DOHH2 (cell line): ENCODE data around the gene ASB1.

ENCODE experiments used
- H3F3A ChIP-seq: fragments of 200-600 bp; sonication (generic), shearing (Covaris generic); 2 replicates; pipeline ENCODE4 v1.6.0; 2016; ENCODE audit warnings: antibody characterized with exemption, mild to moderate bottlenecking; ENCODE audit not compliant: control insufficient read depth, insufficient read depth
- H3K27ac ChIP-seq: fragments of 200-600 bp; sonication (generic); 2 replicates; pipeline ENCODE4 v1.5.1; 2014; ENCODE audit warnings: low read depth, mild to moderate bottlenecking, low read length, moderate library complexity
- H3K27me3 ChIP-seq: fragments of 200-600 bp; sonication (generic); 2 replicates; pipeline ENCODE4 v1.6.1; 2014; ENCODE audit warnings: mild to moderate bottlenecking, low read length, mixed read lengths; ENCODE audit not compliant: control insufficient read depth
- H3K36me3 ChIP-seq: fragments of 200-600 bp; sonication (generic); 2 replicates; pipeline ENCODE4 v1.6.1; 2014; ENCODE audit warnings: mild to moderate bottlenecking, low read length, moderate library complexity, mixed read lengths; ENCODE audit not compliant: control insufficient read depth
- H3K4me1 ChIP-seq: fragments of 200-600 bp; sonication (generic); 2 replicates; pipeline ENCODE4 v1.6.1; 2014; ENCODE audit warnings: mild to moderate bottlenecking, low read length, mixed read lengths; ENCODE audit not compliant: control insufficient read depth
- H3K4me2 ChIP-seq: fragments of 200-600 bp; sonication (generic); 2 replicates; pipeline ENCODE4 v1.6.0; 2014; ENCODE audit warnings: mild to moderate bottlenecking, low read length, moderate library complexity
- H3K4me3 ChIP-seq: fragments of 200-600 bp; sonication (generic); 2 replicates; pipeline ENCODE4 v1.5.1; 2014; ENCODE audit warnings: mild to moderate bottlenecking, low read length, mixed read lengths
- H3K79me2 ChIP-seq: fragments of 200-600 bp; sonication (generic); 2 replicates; pipeline ENCODE4 v1.6.1; 2014; ENCODE audit warnings: mild to moderate bottlenecking, low read length, mixed read lengths; ENCODE audit not compliant: control insufficient read depth
- H3K9me2 ChIP-seq: fragments of 200-600 bp; sonication (generic); replicated peaks from 2 replicates; pipeline ENCODE4 v1.6.1; 2014; ENCODE audit warnings: mild to moderate bottlenecking, low read length, mixed read lengths; ENCODE audit not compliant: control insufficient read depth
- H3K9me3 ChIP-seq: fragments of 200-600 bp; sonication (generic); 2 replicates; pipeline ENCODE4 v1.6.1; 2014; ENCODE audit warnings: antibody characterized with exemption, low read length, mixed read lengths; ENCODE audit not compliant: control insufficient read depth, insufficient read depth
- H4K20me1 ChIP-seq: fragments of 200-600 bp; sonication (generic); 2 replicates; pipeline ENCODE4 v1.6.0; 2014; ENCODE audit warnings: low read depth, mild to moderate bottlenecking, antibody characterized with exemption, low read length, moderate library complexity; ENCODE audit not compliant: control insufficient read depth, insufficient read depth
- EZH2phosphoT487 ChIP-seq: fragments of 200-600 bp; sonication (generic); IDR thresholded peaks from 2 replicates; pipeline ENCODE4 v1.6.1; 2017; ENCODE audit warnings: borderline replicate concordance, mild to moderate bottlenecking, antibody characterized with exemption, low read length, moderate library complexity, mixed read lengths
- TF ChIP-seq, protein P1 (sequence below): fragments of 200-600 bp; sonication (generic); IDR thresholded peaks from one replicate; pipeline ENCODE4 v1.5.1; 2014; ENCODE audit warnings: antibody characterized with exemption, mild to moderate bottlenecking, low read depth, low read length; ENCODE audit not compliant: poor library complexity, severe bottlenecking

Gene ASB1

DNA sequence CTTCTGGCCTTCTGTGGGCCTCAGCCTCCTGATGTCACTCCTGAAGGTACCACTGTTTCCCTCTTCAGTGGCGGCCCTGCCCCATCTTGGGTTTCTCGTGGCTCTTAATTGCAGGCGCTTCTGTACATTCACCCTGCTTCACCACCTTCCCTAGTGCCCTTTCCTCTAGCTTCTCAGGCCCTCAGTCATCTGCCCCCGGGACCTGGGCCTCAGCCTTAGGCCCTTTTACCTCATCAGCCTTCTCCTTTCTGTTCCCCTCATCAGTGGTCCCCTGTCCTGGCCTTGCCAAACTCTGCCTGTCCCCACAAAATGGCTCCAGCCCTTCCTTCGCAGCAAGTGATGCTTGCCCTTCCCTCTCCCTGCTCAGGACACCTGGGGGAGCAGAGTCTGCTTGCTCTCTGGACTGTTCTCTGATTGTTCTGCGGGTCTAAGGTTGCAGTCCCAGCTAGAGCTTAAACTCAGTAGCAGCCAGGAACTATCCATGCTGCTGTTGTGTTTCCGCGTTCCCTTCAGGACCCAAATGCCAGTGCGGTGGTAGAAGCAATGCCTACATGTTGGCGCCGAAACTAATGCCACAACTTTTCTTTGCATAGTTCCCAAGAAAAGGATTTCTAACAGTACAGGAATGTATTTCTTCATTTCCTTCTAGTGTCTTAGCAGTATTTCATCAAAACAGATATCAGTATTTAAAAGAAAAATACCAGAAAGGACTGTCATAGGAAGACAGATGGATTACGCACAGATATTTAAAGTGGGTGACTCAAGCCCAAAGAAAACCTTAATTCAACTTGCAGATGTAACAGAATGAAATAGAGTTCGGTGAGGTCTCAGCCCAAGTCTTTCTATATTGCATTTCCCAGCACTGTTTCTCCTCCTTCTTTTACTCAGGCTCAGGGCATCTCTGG, 7.5 kb downstream of the ASB1 start:
- H3K9me3 ChIP-seq = no peaks in the 10 kb centered on the region
- no peaks in the 10 kb centered on the region for H3K4me1 ChIP-seq
- H3K9me2 ChIP-seq = no peaks in the 10 kb centered on the region
- H3K4me2 ChIP-seq = no peak overlapping the region
- H4K20me1 ChIP-seq = peaks cover 8% of the 10 kb centered on the region; the same call in 1 of the 2 replicates
- H3F3A ChIP-seq = no peaks in the 10 kb centered on the region
- H3K27me3 ChIP-seq = no peaks in the 10 kb centered on the region
- peaks cover 55% of the 10 kb centered on the region for H3K36me3 ChIP-seq
- H3K79me2 ChIP-seq = peaks cover 78% of the 10 kb centered on the region
- TF ChIP-seq EZH2phosphoT487 = no peak
- TF ChIP-seq, protein P1, sequence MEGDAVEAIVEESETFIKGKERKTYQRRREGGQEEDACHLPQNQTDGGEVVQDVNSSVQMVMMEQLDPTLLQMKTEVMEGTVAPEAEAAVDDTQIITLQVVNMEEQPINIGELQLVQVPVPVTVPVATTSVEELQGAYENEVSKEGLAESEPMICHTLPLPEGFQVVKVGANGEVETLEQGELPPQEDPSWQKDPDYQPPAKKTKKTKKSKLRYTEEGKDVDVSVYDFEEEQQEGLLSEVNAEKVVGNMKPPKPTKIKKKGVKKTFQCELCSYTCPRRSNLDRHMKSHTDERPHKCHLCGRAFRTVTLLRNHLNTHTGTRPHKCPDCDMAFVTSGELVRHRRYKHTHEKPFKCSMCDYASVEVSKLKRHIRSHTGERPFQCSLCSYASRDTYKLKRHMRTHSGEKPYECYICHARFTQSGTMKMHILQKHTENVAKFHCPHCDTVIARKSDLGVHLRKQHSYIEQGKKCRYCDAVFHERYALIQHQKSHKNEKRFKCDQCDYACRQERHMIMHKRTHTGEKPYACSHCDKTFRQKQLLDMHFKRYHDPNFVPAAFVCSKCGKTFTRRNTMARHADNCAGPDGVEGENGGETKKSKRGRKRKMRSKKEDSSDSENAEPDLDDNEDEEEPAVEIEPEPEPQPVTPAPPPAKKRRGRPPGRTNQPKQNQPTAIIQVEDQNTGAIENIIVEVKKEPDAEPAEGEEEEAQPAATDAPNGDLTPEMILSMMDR = no peak
- H3K27ac ChIP-seq = no peak overlapping the region
- no peak overlapping the region for H3K4me3 ChIP-seq

DNA sequence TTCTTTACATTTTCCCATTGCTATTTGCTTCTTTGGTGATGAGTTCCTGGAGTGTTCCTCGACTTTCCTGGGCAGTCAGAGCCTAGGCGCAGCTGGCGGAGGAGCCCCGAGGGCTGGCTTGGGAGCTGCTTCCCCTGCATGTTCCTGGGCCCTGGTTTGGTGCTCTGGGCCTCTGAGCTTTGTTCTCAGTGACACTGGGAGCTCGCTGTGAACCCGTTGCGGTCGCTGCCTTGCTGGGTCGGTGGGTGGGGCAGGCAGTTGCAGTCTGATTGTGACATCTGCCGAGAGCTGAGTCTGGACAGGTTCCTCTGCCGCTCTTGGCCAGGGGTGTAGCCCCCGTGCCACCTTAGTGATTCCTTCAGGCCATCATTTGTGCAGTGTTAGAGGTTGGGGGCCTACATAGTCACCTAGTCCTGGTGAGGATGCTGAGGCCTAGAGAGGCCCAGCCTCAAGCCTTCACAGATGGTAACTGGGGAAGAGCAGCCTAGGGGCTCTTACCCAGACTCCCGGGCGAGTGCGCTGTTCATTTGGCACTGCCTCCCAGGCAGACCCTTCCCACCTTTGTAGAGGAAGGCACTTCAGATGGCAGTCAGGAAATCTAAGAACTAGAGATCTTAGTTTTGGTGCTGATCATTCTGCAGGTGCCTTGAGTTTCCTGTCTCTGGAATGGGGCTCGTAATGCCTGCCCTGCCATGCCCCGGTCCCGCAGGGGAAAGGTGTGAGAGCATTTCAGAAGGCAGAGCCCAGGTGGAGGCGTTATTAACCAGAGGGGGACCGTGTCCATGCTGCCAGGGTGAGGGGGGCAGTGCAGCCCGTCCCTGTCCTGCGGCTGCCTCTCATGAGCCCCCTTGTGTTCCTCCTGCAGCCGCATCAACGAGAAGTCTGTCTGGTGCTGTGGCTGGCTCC, 8.4 kb downstream of the ASB1 start:
- H4K20me1 ChIP-seq = peaks cover 8% of the 10 kb centered on the region; the same call in 1 of the 2 replicates
- H3K4me1 ChIP-seq = no peaks in the 10 kb centered on the region
- H3K9me2 ChIP-seq = no peaks in the 10 kb centered on the region
- H3K9me3 ChIP-seq = no peaks in the 10 kb centered on the region
- H3K4me3 ChIP-seq = no peak overlapping the region
- no peaks in the 10 kb centered on the region for H3F3A ChIP-seq
- peaks cover 78% of the 10 kb centered on the region for H3K79me2 ChIP-seq
- TF ChIP-seq EZH2phosphoT487 = no peak
- TF ChIP-seq, protein P1 = no peak
- H3K4me2 ChIP-seq = no peak overlapping the region
- H3K36me3 ChIP-seq = peaks cover 60% of the 10 kb centered on the region
- no peak overlapping the region for H3K27ac ChIP-seq
- no peaks in the 10 kb centered on the region for H3K27me3 ChIP-seq

DNA sequence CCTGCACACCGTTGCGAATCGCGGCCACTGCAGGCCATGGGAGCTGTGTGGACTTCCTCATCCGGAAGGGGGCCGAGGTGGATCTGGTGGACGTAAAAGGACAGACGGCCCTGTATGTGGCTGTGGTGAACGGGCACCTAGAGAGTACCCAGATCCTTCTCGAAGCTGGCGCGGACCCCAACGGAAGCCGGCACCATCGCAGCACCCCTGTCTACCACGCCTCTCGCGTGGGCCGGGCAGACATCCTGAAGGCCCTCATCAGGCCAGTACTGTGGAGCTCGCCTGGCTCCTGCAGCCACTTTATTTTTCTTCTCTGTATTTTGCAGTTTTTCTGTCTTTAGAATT, 9.0 kb downstream of the ASB1 start:
- peaks cover 78% of the 10 kb centered on the region for H3K79me2 ChIP-seq
- no peak overlapping the region for H3K27ac ChIP-seq
- peaks cover 4% of the 10 kb centered on the region; the same call in 1 of the 2 replicates for H4K20me1 ChIP-seq
- H3K4me1 ChIP-seq = no peaks in the 10 kb centered on the region
- no peak overlapping the region for H3K4me2 ChIP-seq
- no peaks in the 10 kb centered on the region for H3K9me2 ChIP-seq
- H3K4me3 ChIP-seq = no peak overlapping the region
- H3F3A ChIP-seq = no peaks in the 10 kb centered on the region
- no peaks in the 10 kb centered on the region for H3K9me3 ChIP-seq
- no peak for TF ChIP-seq EZH2phosphoT487
- TF ChIP-seq, protein P1 = no peak
- H3K36me3 ChIP-seq = peaks cover 59% of the 10 kb centered on the region
- H3K27me3 ChIP-seq = no peaks in the 10 kb centered on the region
